Astrocyte of the spinal cord (primary cell): ENCODE measurements around the gene TACO1.

Source experiments
- DNase-seq: peaks from one replicate; pipeline ENCODE4 v3.0.0; 2011; ENCODE audit warnings: low read depth, low spot score
- H3K4me3 ChIP-seq: 2 replicates; pipeline ENCODE4 v1.5.1; 2011; ENCODE audit warnings: low read depth, mild to moderate bottlenecking, low read length, moderate library complexity
- CTCF ChIP-seq: IDR thresholded peaks from 2 replicates; pipeline ENCODE4 v1.5.1; 2012; ENCODE audit warnings: low read depth, mild to moderate bottlenecking, low read length, inconsistent platforms
- in situ Hi-C: cut with HindIII; loops from 2 replicates; pipeline ENCODE4 v1.10.0; 2017; ENCODE audit warnings: low sequenced_read_pairs

The TACO1 gene

GRCh38 chr17:63645775-63646487 is 45.2 kb downstream of the TACO1 start:
- in situ Hi-C loops, result no loop called here
- no peak for TF ChIP-seq CTCF
- H3K4me3 ChIP-seq, result no peak overlapping the region
- no peak for DNase-seq

- TF ChIP-seq CTCF, result no peak
- no peak for DNase-seq
- in situ Hi-C loops, result no loop called here
Observed at GRCh38 chr17:63646488-63646806, 45.8 kb downstream of the TACO1 start.

GRCh38 chr17:63647065-63647725 is 46.5 kb downstream of the TACO1 start:
- in situ Hi-C loops, result no loop called here
- no peak overlapping the region for H3K4me3 ChIP-seq
- peak; percentile 90 for DNase-seq
- TF ChIP-seq CTCF, result no peak

More at GRCh38 chr17:63646488-63646806, 45.8 kb downstream of the TACO1 start:
- H3K4me3 ChIP-seq, result no peak overlapping the region

GRCh38 chr17:63647936-63648335 is 47.2 kb downstream of the TACO1 start:
- in situ Hi-C loops, result no loop called here
- no peak for TF ChIP-seq CTCF
- no peak overlapping the region for H3K4me3 ChIP-seq
- peak; percentile 43 for DNase-seq

- TF ChIP-seq CTCF, result no peak
- H3K4me3 ChIP-seq, result no peak overlapping the region
- no peak for DNase-seq
- in situ Hi-C loops, result no loop called here
Observed at GRCh38 chr17:63649813-63650212, 49.1 kb downstream of the TACO1 start.

- TF ChIP-seq CTCF, result no peak
- in situ Hi-C loops, result no loop called here
- DNase-seq, result no peak
- H3K4me3 ChIP-seq, result no peak overlapping the region
Observed at GRCh38 chr17:63652106-63652505, 51.4 kb downstream of the TACO1 start.
